GM19455 (cell line): ENCODE measurements around the gene CRP.
"Not testable (repeated sequence)": the region's sequence is repeated elsewhere in the genome, so short reads cannot be mapped to it uniquely, and the experiment has no call there.

ENCODE experiments used
- ATAC-seq: cut with Tn5 transposase; IDR thresholded peaks from one replicate; pipeline ENCODE4 v1.9.1; 2021; ENCODE audit not compliant: unreplicated experiment

Gene CRP

DNA sequence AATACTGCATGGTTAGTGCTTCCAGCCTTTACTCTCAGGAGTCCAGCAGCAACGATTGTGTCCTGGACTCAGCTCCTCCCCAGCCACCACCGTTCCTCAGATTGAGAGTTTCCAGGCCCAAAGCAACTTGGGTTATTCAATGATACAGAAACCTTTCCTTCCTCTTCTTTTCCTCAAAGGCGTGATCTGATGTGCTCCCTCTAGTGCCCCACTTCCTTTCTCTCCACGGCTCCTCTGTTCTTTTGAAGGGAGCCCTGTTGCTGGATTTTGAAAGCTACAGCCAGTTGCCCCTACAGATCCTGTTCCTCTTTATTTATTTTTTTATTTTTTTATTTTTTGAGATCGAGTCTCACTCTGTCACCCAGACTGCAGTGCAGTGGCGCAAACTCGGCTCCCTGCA, 14.1 kb downstream of the CRP start:
- ATAC-seq, result no peak

DNA sequence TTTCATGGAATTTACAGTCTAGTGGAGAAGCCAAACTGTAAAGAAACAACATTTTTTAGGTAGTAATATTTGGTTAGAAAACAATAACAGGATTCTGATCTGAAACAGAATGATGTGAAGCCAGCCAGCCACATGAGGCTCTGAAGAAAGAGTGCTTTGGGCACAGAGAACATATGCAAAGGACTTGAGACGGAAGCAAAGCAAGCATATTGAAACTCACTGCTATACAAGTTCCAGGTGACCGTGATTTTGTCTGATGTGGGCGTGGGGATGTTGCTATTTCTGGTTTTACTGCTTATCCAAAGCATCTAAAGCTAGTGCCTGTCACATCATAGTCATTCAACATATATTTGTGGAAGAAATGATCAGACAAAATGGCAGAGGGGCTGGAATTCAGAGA, 14.7 kb downstream of the CRP start:
- ATAC-seq, result no peak

DNA sequence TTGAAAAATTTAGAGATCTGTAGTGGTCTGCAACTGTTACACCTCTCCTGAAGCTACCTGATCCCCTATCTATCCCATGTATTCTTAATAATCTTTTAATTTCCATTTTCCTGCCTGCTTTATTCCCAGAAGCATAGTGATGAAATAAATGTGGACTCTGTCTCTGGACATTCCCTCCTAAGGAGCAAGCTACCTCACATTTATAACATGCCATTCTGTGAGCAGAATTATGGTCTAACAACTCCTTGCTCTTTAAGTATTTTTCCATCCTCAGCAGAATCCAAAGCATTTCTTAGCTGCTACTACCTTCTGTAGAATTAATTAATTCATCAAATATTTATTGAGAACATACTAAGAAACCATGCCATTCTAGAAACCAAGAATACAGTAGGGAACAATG, 15.1 kb downstream of the CRP start:
- no peak for ATAC-seq

DNA sequence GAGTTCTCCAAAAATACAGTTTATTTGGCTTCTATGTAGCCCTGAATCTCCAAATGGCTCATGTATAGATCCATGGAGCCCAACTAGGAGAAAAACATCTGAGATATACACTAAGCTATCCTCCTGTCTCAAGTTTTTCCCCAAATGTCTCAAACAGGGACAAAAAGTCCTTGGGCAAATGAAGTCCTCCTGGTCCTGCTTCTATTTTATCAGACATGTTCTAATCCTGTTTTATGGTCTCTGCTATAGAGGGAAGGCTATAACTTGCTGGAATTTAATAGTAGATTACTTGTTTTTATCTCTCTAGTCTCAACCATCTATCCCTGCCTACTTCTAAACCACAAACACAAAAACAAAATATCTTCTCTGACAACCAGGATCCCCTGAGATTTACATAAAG, 26.9 kb downstream of the CRP start:
- ATAC-seq, result no peak

DNA sequence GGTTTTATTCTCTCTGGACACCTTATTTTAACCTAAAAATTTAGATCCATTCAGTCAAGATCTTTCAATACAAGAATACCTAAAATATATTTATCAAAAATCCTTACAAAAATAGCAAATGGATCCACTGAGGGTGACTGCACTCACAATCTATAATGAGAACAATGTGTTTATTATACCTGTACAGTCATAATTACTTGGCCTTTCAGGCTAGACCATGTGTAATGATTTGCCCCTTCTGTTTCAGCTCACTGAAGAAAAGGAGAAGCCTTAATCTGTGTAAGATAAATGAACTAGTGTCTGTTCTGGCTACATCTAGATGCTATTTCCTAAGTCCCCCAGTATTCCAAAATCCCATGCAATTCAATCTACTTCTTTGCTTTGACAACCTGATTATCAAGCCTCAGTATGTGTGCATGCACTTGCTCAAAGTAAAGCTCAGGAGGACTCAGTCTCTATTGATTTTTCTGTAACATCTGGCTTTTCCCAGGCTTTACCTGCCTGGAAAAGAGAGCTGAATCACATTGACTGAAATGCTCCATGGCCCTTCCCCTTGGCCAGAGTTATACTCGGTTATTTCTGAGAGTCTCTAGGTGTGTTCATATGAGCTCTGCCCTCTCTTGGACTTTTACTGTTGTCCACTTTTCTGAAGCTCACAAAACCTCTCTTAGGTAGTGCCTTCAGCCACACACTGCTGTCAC, 27.6 kb downstream of the CRP start:
- no peak for ATAC-seq

DNA sequence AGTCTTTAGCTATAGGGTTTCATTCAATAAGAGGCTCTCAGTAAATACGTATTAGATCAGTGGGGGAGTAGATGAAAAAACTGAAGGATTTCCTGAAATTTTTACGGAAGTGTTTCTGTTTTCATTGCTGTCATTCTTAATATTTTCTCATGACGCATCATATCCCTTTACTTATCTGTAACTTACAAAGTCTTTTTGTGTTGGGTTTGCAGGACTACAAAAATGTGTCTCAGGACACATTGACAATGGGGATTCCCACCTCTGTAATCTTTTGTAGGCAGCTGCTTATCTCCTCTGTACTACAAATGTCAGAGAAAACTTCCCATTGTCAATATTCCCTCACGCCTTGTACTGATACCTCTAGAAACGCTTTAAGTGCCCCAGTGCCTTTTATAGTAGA, 35.5 kb downstream of the CRP start:
- no peak for ATAC-seq

DNA sequence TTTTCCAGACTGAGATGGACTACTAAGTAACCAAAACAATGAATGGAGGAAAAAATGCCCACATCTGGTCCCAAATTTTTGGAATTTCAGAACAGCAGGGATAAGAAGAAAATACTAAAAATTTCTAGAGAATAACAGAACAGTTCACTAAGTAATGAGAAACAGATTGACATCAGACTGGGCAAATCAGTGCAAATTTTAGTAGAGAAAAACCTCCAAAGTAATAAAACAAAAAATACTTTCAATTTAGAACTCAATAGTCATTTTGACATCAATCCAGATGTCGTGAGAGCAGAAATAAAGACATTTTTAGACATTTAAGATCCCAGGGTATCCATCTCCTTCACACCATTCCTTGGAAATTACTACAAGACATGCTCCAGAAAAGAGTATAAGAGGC, 39.3 kb downstream of the CRP start:
- no peak for ATAC-seq

DNA sequence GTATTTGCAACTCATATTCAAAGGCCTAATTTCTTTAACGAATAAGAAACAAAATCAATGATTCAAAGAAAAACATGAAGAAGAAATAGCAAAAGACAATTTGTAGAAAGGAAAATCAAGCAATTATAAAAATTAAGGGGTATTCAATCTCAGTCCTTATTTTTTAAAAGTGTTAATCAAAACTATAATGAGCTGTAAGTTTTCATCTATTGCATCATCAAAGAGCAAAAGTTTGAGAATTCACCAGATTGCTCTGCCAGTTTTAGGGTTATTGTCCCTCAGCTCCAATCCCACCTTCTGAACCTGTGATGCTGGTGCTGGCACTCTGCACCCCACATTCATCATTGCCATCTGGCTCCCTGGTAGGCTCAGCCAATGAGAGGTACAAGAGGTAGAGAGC, 42.0 kb downstream of the CRP start:
- ATAC-seq, result not testable (repeated sequence)

DNA sequence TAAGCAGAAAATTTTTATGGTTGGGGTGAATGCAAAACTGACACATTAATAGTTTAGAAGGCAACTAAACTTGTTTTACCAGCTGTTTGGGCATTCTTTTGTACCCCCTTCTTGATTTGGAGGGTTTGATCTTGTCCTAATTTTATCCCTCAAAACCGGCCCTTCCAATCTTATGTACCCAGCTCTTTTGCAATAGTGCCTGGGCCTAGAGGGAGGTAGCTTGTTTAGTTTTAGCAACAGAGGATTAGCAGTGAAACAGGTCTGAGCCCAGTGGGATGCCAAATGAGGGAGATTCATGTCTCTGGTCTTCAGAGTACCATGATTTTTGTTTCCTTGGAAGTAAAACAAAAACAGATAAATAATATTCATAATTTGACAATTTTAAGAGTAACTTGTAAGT, 45.1 kb downstream of the CRP start:
- no peak for ATAC-seq

DNA sequence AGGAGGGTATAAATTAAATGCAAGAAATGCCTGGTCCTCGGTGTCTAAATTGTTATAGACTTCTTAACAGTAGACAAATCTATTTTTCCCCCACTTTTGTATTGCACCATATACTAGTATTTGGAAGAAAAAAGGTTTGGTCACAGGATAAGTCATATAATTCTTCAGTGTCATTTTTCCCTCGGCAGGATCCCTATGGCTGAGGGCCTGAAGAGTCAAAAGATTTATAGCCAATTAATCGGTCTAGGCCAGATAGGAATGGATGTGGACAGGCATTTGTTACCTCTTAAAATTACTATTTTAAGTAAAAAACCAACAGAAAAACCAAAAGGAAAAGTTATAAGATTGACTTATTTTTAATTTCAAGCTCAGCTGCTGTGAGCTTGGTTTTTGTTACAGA, 45.6 kb downstream of the CRP start:
- ATAC-seq, result no peak

DNA sequence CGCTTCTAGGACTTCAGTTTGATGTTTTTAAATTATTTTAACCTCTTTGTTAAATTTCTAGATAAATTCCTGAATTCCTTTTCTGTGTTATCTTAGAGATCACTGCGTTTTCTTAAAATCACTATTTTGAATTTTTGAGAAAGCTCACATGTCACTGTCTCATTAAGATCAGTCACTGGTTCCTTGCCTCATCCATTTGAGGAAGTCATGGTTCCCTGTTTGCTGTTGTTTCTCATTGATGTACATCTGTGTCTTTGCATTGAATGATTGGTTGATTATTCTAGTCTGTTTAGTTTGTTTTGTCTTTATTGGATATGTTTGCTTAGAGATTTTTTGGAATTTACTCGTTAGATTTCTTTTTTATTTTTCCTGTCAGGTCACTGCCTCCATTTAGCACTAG, 50.1 kb downstream of the CRP start:
- ATAC-seq, result no peak

DNA sequence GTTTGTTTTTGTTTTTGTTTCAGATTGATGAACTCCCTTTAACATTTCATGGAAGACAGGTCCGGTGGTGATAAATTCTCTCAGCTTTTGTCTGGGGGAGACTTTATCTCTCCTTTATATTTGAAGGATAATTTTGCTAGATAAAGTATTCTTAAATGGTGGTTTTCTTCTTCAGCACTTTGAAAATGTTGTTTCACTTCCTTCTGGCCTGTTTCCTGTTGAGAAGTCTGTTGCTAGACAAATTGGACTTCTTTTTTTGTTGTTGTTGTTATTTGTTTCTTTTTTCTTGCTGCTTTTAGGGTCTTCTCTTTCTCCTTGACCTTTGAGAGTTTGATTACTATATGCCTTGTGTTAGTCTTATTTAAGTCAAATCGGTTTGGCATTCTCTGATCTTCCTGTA, 50.8 kb downstream of the CRP start:
- ATAC-seq, result no peak
